ENCODE data around the gene JAZF1. TPM values are rescaled to one million over a fixed set of nuclear protein-coding genes. Genes with fewer than 3 reads are reported as not detected.

Gene JAZF1
- total RNA-seq, 1 experiment from 2014 or later: 3.4 TPM

GRCh38 chr7:27871086-27871485 is 309.5 kb downstream of the JAZF1 start:
- H3K27ac ChIP-seq (ENCODE audit: low read depth, low read length): no peak overlapping the region
- H3K4me2 ChIP-seq (ENCODE audit: low read length): no peak overlapping the region
- no peak overlapping the region for H2AFZ ChIP-seq (ENCODE audit: low read depth, low read length, poor library complexity, severe bottlenecking)
- H3K9me3 ChIP-seq (ENCODE audit: control insufficient read depth in 1 of 2, insufficient read depth in 1 of 2, low read depth in 1 of 2, low read length in 2 of 2): no peaks in the 10 kb centered on the region
- no peak overlapping the region for H3K4me3 ChIP-seq (replicated peaks in 1 of 2; ENCODE audit: low read depth in 1 of 2, low read length in 2 of 2)
- ATAC-seq (no peak), DNase-seq (ENCODE audit: low read depth, low spot score) (no peak)
- no peaks in the 10 kb centered on the region for H3K36me3 ChIP-seq (ENCODE audit: control insufficient read depth in 1 of 2, insufficient read depth in 2 of 2, low read length in 2 of 2)
- no TSS peak for BruUV-seq (replicated peaks)
- CTCF ChIA-PET: no interaction called here
- no peaks in the 10 kb centered on the region for H3K9me2 ChIP-seq (ENCODE audit: insufficient read depth)
- RAD21 ChIA-PET (ENCODE audit: low non-redundant PET in 1 of 2, low total read pairs in 2 of 2, uncharacterized antibody in 2 of 2, unreplicated experiment in 2 of 2): no interaction called here
- intact Hi-C loops (cut with micrococcal nuclease): no loop called here
- H4K20me1 ChIP-seq (ENCODE audit: insufficient read depth): no peaks in the 10 kb centered on the region
- H3K4me1 ChIP-seq (ENCODE audit: control insufficient read depth in 1 of 2, insufficient read depth in 2 of 2, low read length in 2 of 2): peaks cover 6 to 8% of the 10 kb centered on the region in 2 experiments; a peak in 2 of 4 replicates
- H3K79me2 ChIP-seq (ENCODE audit: insufficient read depth, low read length): no peaks in the 10 kb centered on the region
- H3K9ac ChIP-seq (ENCODE audit: low read length): no peak overlapping the region
- POLR2A ChIA-PET: no interaction called here
- H3K27me3 ChIP-seq (ENCODE audit: insufficient read depth, low read length): no peaks in the 10 kb centered on the region
- no peak for TF ChIP-seq POLR2AphosphoS5 (IDR thresholded peaks at IDR 0.05; ENCODE audit: low read depth, low read length)
- TF ChIP-seq JUND (IDR thresholded peaks at IDR 0.05): no peak
- TF ChIP-seq SIN3A (IDR thresholded peaks at IDR 0.05; ENCODE audit: low read depth): no peak
- TF ChIP-seq CEBPB (IDR thresholded peaks at IDR 0.05; ENCODE audit: low read depth): no peak
- no peak for TF ChIP-seq POLR2A (IDR thresholded peaks at IDR 0.05; ENCODE audit: borderline replicate concordance, extremely low read depth, insufficient read depth, insufficient read length)
- no peak for TF ChIP-seq ZFX (IDR thresholded peaks at IDR 0.05)
- TF ChIP-seq EZH2phosphoT487 (IDR thresholded peaks at IDR 0.05; ENCODE audit: borderline replicate concordance): no peak

- H3K9ac ChIP-seq (ENCODE audit: low read length): no peak overlapping the region
- POLR2A ChIA-PET: no interaction called here
Observed at GRCh38 chr7:27870595-27870994, 310.0 kb downstream of the JAZF1 start.

More at GRCh38 chr7:27870595-27870994, 310.0 kb downstream of the JAZF1 start:
- Histone ChIP-seq H3K4me1 (ENCODE audit: control insufficient read depth in 1 of 2, insufficient read depth in 2 of 2, low read length in 2 of 2) (peaks cover 6 to 8% of the 10 kb centered on the region in 2 experiments; a peak in 2 of 4 replicates), H3K27me3 (ENCODE audit: insufficient read depth, low read length) (no peaks in the 10 kb centered on the region), H3K36me3 (ENCODE audit: control insufficient read depth in 1 of 2, insufficient read depth in 2 of 2, low read length in 2 of 2) (no peaks in the 10 kb centered on the region), H4K20me1 (ENCODE audit: insufficient read depth) (no peaks in the 10 kb centered on the region), H3K4me3 (replicated peaks in 1 of 2; ENCODE audit: low read depth in 1 of 2, low read length in 2 of 2) (no peak overlapping the region), H3K9me3 (ENCODE audit: control insufficient read depth in 1 of 2, insufficient read depth in 1 of 2, low read depth in 1 of 2, low read length in 2 of 2) (no peaks in the 10 kb centered on the region), H3K4me2 (ENCODE audit: low read length) (no peak overlapping the region), H3K79me2 (ENCODE audit: insufficient read depth, low read length) (no peaks in the 10 kb centered on the region), H3K9me2 (ENCODE audit: insufficient read depth) (no peaks in the 10 kb centered on the region), H2AFZ (ENCODE audit: low read depth, low read length, poor library complexity, severe bottlenecking) (no peak overlapping the region), H3K27ac (ENCODE audit: low read depth, low read length) (no peak overlapping the region)
- ChIA-PET RAD21 (ENCODE audit: low non-redundant PET in 1 of 2, low total read pairs in 2 of 2, uncharacterized antibody in 2 of 2, unreplicated experiment in 2 of 2) (no interaction called here), CTCF (no interaction called here)
- TF ChIP-seq CBX3 (IDR thresholded peaks at IDR 0.05; ENCODE audit: low read depth) (no peak), ATF3 (IDR thresholded peaks at IDR 0.05) (no peak), EZH2phosphoT487 (IDR thresholded peaks at IDR 0.05; ENCODE audit: borderline replicate concordance) (no peak), TCF7L2 (IDR thresholded peaks at IDR 0.05; ENCODE audit: borderline replicate concordance, extremely low read depth, insufficient read depth, insufficient read length) (no peak), ELF1 (IDR thresholded peaks at IDR 0.05; ENCODE audit: borderline replicate concordance, low read depth) (no peak), SP1 (IDR thresholded peaks at IDR 0.05; ENCODE audit: low read depth) (no peak), SIN3A (IDR thresholded peaks at IDR 0.05; ENCODE audit: low read depth) (no peak), ZFX (IDR thresholded peaks at IDR 0.05) (no peak), ZNF274 (IDR thresholded peaks at IDR 0.05; ENCODE audit: low read depth, low read length) (no peak), CEBPB (IDR thresholded peaks at IDR 0.05; ENCODE audit: low read depth) (no peak), JUND (IDR thresholded peaks at IDR 0.05) (no peak), MAX (IDR thresholded peaks at IDR 0.05) (no peak), RAD21 (IDR thresholded peaks at IDR 0.05; ENCODE audit: low read depth) (no peak), ZBTB33 (IDR thresholded peaks at IDR 0.05; ENCODE audit: extremely low read depth, insufficient replicate concordance, low read length) (no peak), FOSL1 (IDR thresholded peaks at IDR 0.05; ENCODE audit: low read depth) (no peak), CTCF (IDR thresholded peaks at IDR 0.05 in 2 of 3, conservative IDR thresholded peaks at IDR 0.05 in 1 of 3; ENCODE audit: borderline replicate concordance in 1 of 3, insufficient read depth in 1 of 3, low read depth in 2 of 3, low read length in 2 of 3) (no peak), SRF (IDR thresholded peaks at IDR 0.05; ENCODE audit: low read depth) (no peak)
- intact Hi-C loops (cut with micrococcal nuclease): no loop called here
- BruUV-seq (replicated peaks): no TSS peak
- DNase-seq (ENCODE audit: low read depth, low spot score) (no peak), ATAC-seq (no peak)
